GM19372 (cell line): ENCODE results near the gene NREP.
A peak's percentile ranks its signal among the peaks of the same experiment; 100 is the strongest.
"Not testable (repeated sequence)": the region's sequence is repeated elsewhere in the genome, so short reads cannot be mapped to it uniquely, and the experiment has no call there.

Experiments used
- ATAC-seq: cut with Tn5 transposase; IDR thresholded peaks from one replicate; pipeline ENCODE4 v1.9.1; 2021; ENCODE audit warnings: mild to moderate bottlenecking, low read depth, moderate library complexity; ENCODE audit not compliant: unreplicated experiment

NREP gene

GRCh38 chr5:111741278-111741677 is 15.7 kb downstream of the NREP start:
- peak; percentile 62 for ATAC-seq

- no peak for ATAC-seq
These were observed 17.6 kb downstream of the NREP start for GRCh38 chr5:111739416-111739815.

- no peak for ATAC-seq
These were observed 18.9 kb downstream of the NREP start for GRCh38 chr5:111738118-111738517.

- no peak for ATAC-seq
These were observed 19.3 kb downstream of the NREP start for GRCh38 chr5:111737716-111738115.

GRCh38 chr5:111735583-111736270 is 21.3 kb downstream of the NREP start:
- no peak for ATAC-seq

- no peak for ATAC-seq
These were observed 22.4 kb downstream of the NREP start for GRCh38 chr5:111734597-111734996.

GRCh38 chr5:111734013-111734412 is 23.0 kb downstream of the NREP start:
- ATAC-seq, result no peak

GRCh38 chr5:111733571-111733970 is 23.4 kb downstream of the NREP start:
- ATAC-seq, result no peak

- no peak for ATAC-seq
These were observed 25.4 kb downstream of the NREP start for GRCh38 chr5:111731638-111732037.

- no peak for ATAC-seq
These were observed 26.2 kb downstream of the NREP start for GRCh38 chr5:111730659-111731382.

GRCh38 chr5:111728941-111729340 is 28.1 kb downstream of the NREP start:
- ATAC-seq, result no peak

- no peak for ATAC-seq
These were observed 30.0 kb downstream of the NREP start for GRCh38 chr5:111726986-111727385.

GRCh38 chr5:111722140-111722539 is 34.9 kb downstream of the NREP start:
- ATAC-seq, result no peak

GRCh38 chr5:111720333-111720890 is 36.6 kb downstream of the NREP start:
- no peak for ATAC-seq

- no peak for ATAC-seq
These were observed 37.2 kb downstream of the NREP start for GRCh38 chr5:111719773-111720172.

GRCh38 chr5:111716789-111717188 is 40.2 kb downstream of the NREP start:
- ATAC-seq, result not testable (repeated sequence)

- no peak for ATAC-seq
These were observed 49.3 kb downstream of the NREP start for GRCh38 chr5:111707630-111708164.

GRCh38 chr5:111706345-111706744 is 50.6 kb downstream of the NREP start:
- no peak for ATAC-seq

- ATAC-seq, result no peak
These were observed 52.4 kb downstream of the NREP start for GRCh38 chr5:111704452-111705085.

GRCh38 chr5:111703662-111704061 is 53.3 kb downstream of the NREP start:
- peak; percentile 95 for ATAC-seq

- ATAC-seq, result no peak
These were observed 57.0 kb downstream of the NREP start for GRCh38 chr5:111699976-111700375.
